ENCODE results near the gene PXDN. TPM values are rescaled to one million over a fixed set of nuclear protein-coding genes. Genes with fewer than 3 reads are reported as not detected.
"Not testable (repeated sequence)": the region's sequence is repeated elsewhere in the genome, so short reads cannot be mapped to it uniquely, and the experiment has no call there.

PXDN gene
- polyA plus RNA-seq, 1 donor = 60.6 TPM

DNA sequence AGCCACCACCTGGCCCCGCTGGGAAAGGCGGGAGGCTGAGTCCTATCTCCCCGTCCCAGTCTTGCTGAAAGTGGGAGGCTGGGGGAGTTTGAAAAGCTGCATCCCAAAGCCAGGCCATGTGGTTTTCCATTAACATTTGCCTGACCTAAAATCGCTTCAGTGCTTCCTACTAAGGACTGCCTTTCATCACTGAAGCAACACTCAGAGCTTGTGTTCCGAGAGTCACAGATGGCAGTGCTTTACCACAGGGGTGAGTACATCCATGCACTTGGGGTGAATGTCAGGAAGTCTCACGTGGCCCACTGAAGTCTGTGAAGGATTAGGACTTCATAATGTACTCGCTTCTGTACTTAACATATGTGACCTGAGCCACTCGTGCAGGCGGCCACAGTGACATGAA lies 43.3 kb downstream of the PXDN start:
- no peak for DNase-seq
- no peaks in the 10 kb centered on the region for H3K4me1 ChIP-seq (ENCODE audit: control insufficient read depth, insufficient read depth, low read length)
- H3K9me3 ChIP-seq (ENCODE audit: control insufficient read depth, low read depth, low read length) = no peaks in the 10 kb centered on the region
- no peaks in the 10 kb centered on the region for H3K27me3 ChIP-seq (ENCODE audit: control insufficient read depth, insufficient read depth, low read length)
- WGBS (ENCODE audit: insufficient coverage, low lambda C conversion rate) = no CpG with 5 or more reads among the region's 9 CpGs
- no peak overlapping the region for H3K4me3 ChIP-seq (ENCODE audit: low read length)
- H3K27ac ChIP-seq (ENCODE audit: low read length) = no peak overlapping the region
- no peaks in the 10 kb centered on the region for H3K36me3 ChIP-seq (ENCODE audit: control insufficient read depth, insufficient read depth, low read length)

DNA sequence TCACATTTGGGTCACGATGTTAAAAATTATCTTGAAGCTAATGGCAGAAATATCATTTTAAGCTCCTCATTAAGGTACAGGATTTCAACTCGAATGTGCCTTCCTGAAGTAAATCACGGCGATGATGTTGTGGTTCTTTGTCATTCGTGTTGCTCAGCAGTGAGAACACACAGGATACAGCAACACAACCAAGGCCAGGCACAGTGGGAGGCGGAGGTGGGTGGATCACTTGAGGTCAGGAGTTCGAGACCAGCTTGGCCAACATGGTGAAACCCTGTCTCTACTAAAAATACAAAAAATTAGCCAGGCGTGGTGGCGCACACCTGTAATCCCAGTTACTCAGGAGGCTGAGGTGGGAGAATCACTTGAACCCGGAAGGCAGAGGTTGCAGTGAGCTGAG lies 43.9 kb downstream of the PXDN start:
- not testable (repeated sequence) for H3K4me3 ChIP-seq (ENCODE audit: low read length); H3K36me3 ChIP-seq (ENCODE audit: control insufficient read depth, insufficient read depth, low read length); H3K9me3 ChIP-seq (ENCODE audit: control insufficient read depth, low read depth, low read length); DNase-seq; H3K27ac ChIP-seq (ENCODE audit: low read length); H3K27me3 ChIP-seq (ENCODE audit: control insufficient read depth, insufficient read depth, low read length); H3K4me1 ChIP-seq (ENCODE audit: control insufficient read depth, insufficient read depth, low read length)
- 80% methylated on average over 1 of the region's 10 CpGs for WGBS (ENCODE audit: insufficient coverage, low lambda C conversion rate)

DNA sequence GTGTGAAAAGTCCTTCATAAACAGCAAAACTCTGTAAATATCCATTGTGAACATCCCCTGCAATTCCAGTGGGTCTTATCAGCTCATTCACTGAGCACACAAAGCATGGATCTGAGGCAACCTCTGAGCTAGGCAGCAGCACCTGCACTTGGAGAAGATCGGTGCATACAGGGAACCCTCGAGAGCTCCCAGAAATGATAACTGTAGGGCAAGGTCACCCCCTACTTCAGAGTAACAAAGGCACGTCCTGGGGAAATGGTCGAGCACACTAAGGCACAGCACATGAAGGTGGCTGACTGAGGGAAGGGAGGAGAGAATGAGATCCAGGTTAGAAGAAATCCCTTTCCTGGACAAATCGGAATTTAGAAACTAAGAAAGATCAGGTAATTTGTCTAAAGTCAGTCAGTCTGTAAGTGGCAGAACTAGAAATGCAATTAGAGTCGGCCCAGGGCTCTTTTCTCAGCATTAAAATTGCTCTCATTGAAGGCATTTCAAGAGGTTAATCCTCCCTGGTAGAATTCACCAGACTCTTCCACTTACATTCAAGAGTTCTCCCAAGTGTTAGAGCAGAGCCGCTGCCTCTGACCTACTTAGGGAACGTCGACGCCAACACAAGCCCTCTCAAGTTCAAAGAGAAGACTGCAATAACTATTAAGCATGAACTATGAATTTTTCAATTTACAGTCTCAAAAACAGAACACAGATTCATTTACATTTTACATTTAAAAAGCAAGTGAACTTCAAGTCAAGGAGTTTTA lies 45.9 kb downstream of the PXDN start:
- no peak for DNase-seq
- no peak overlapping the region for H3K27ac ChIP-seq (ENCODE audit: low read length)
- no CpG with 5 or more reads among the region's 10 CpGs for WGBS (ENCODE audit: insufficient coverage, low lambda C conversion rate)

DNA sequence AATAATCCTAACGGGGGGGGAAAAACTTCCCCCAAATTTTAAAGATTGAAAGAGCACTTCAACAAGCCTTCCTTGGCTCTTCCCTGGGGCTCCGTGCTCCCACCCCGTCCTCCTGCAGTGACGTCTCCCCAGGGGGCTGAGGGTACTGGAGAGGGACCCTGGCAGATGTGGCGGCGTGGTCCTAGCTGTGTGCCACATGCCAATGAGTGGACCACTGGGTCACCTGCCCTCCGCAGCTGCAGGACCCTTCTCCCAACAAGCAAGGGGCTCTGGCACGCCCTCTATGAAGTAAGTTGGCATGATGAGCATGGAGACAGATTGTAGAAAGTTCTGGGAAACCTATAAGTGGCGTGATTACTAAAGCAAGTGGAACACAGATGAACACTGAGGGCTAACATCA lies 46.7 kb downstream of the PXDN start:
- Histone ChIP-seq H3K36me3 (ENCODE audit: control insufficient read depth, insufficient read depth, low read length) (peaks cover under 1% of the 10 kb centered on the region), H3K27ac (ENCODE audit: low read length) (no peak overlapping the region), H3K27me3 (ENCODE audit: control insufficient read depth, insufficient read depth, low read length) (no peaks in the 10 kb centered on the region), H3K4me1 (ENCODE audit: control insufficient read depth, insufficient read depth, low read length) (no peaks in the 10 kb centered on the region), H3K9me3 (ENCODE audit: control insufficient read depth, low read depth, low read length) (no peaks in the 10 kb centered on the region), H3K4me3 (ENCODE audit: low read length) (no peak overlapping the region)
- DNase-seq = no peak
- WGBS (ENCODE audit: insufficient coverage, low lambda C conversion rate) = no CpG with 5 or more reads among the region's 9 CpGs

More for the DNA sequence above, 45.9 kb downstream of the PXDN start:
- no peaks in the 10 kb centered on the region for H3K27me3 ChIP-seq (ENCODE audit: control insufficient read depth, insufficient read depth, low read length)
- H3K36me3 ChIP-seq (ENCODE audit: control insufficient read depth, insufficient read depth, low read length) = no peaks in the 10 kb centered on the region
- no peak overlapping the region for H3K4me3 ChIP-seq (ENCODE audit: low read length)
- no peaks in the 10 kb centered on the region for H3K9me3 ChIP-seq (ENCODE audit: control insufficient read depth, low read depth, low read length)
- H3K4me1 ChIP-seq (ENCODE audit: control insufficient read depth, insufficient read depth, low read length) = no peaks in the 10 kb centered on the region

DNA sequence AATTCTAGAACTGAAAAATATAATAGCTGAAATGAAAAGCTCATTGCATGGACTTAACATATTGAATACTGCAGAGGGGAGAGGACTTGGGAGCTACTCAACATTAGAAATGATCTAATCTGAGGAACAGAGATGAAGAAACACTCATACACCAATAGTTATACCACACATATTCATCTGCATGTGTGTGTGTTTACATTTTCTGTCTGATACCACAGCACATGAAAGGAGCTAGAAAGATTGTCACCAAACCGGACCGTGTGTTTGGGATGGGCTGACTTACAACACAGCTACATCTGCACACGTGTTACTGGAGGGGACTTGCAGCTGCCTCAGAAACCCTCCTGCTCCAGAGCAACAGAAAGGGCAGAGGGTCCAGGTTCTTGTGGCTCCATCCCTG lies 47.8 kb downstream of the PXDN start:
- DNase-seq = no peak
- no peak overlapping the region for H3K27ac ChIP-seq (ENCODE audit: low read length)
- H3K4me1 ChIP-seq (ENCODE audit: control insufficient read depth, insufficient read depth, low read length) = no peaks in the 10 kb centered on the region
- no peaks in the 10 kb centered on the region for H3K27me3 ChIP-seq (ENCODE audit: control insufficient read depth, insufficient read depth, low read length)
- H3K9me3 ChIP-seq (ENCODE audit: control insufficient read depth, low read depth, low read length) = no peaks in the 10 kb centered on the region
- H3K4me3 ChIP-seq (ENCODE audit: low read length) = no peak overlapping the region
- no CpG with 5 or more reads among the region's 3 CpGs for WGBS (ENCODE audit: insufficient coverage, low lambda C conversion rate)
- H3K36me3 ChIP-seq (ENCODE audit: control insufficient read depth, insufficient read depth, low read length) = peaks cover 3% of the 10 kb centered on the region

DNA sequence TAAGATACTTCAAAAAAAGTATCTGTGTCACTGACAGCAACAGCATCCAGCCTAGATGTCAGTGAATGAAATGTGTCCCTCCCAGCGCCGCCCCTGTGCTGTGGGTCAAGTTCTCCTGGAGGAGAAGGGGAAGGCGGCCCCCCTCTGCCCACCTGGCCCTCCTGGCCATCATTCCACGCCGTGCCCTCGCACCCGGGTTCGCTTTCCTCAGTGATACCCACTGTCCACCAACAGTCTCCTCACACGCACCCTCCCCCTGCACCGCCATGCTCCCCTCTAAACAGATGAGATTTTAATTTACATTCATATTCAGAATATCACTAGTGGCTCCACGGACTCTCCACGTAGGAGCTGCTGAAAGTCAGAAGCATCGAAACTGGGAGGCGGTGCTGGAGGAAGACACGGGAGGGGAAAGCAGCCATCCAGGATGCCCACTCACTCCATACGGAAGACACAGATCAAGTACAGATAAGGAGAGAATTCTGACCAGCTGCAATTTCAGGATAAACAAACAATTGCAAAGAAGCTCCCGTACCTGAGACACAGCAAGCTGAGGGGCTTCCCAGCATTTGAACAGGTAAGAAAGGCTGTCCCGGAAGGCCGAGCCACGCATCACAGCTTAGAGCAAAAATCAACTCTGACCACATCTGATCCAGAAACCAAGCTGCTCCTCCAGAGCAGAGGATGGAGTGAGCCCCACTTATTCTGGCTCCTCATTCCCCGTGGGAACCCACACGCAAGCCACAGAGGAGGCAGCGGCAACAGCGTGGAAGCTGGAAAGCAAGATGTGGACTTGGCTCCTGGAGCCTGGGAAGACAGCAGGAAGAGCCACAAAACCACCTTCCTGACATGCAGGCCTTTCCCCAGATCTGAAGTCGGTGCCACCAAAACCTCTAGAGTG lies 49.7 kb downstream of the PXDN start:
- WGBS (ENCODE audit: insufficient coverage, low lambda C conversion rate) = no CpG with 5 or more reads among the region's 25 CpGs
- no peak for DNase-seq
- no peaks in the 10 kb centered on the region for H3K27me3 ChIP-seq (ENCODE audit: control insufficient read depth, insufficient read depth, low read length)
- no peak overlapping the region for H3K27ac ChIP-seq (ENCODE audit: low read length)
- H3K36me3 ChIP-seq (ENCODE audit: control insufficient read depth, insufficient read depth, low read length) = peaks cover 3% of the 10 kb centered on the region
- no peak overlapping the region for H3K4me3 ChIP-seq (ENCODE audit: low read length)
- H3K4me1 ChIP-seq (ENCODE audit: control insufficient read depth, insufficient read depth, low read length) = no peaks in the 10 kb centered on the region
- no peaks in the 10 kb centered on the region for H3K9me3 ChIP-seq (ENCODE audit: control insufficient read depth, low read depth, low read length)

DNA sequence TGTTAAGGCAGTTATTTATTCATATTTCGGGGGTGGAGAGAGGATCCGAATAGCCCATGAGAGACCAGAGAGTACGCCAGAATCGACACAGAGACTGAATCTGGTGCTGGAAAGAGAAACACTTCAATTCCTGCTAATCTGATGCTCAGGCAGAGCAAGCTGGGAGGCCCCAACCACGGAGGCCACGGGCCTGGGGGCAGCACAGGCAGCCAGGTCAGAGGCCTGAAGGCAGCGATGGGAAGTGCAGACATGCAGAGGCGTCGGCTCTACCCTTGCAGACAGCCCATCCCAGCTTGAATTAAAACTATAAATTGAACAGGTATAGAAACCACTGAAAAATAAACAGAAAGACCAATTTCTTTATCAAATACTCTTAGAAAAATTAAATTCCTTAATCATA lies 50.6 kb downstream of the PXDN start:
- no peak overlapping the region for H3K27ac ChIP-seq (ENCODE audit: low read length)
- H3K4me1 ChIP-seq (ENCODE audit: control insufficient read depth, insufficient read depth, low read length) = no peaks in the 10 kb centered on the region
- no peaks in the 10 kb centered on the region for H3K27me3 ChIP-seq (ENCODE audit: control insufficient read depth, insufficient read depth, low read length)
- peaks cover 6% of the 10 kb centered on the region for H3K36me3 ChIP-seq (ENCODE audit: control insufficient read depth, insufficient read depth, low read length)
- DNase-seq = no peak
- H3K9me3 ChIP-seq (ENCODE audit: control insufficient read depth, low read depth, low read length) = no peaks in the 10 kb centered on the region
- no CpG with 5 or more reads among the region's 9 CpGs for WGBS (ENCODE audit: insufficient coverage, low lambda C conversion rate)
- no peak overlapping the region for H3K4me3 ChIP-seq (ENCODE audit: low read length)

DNA sequence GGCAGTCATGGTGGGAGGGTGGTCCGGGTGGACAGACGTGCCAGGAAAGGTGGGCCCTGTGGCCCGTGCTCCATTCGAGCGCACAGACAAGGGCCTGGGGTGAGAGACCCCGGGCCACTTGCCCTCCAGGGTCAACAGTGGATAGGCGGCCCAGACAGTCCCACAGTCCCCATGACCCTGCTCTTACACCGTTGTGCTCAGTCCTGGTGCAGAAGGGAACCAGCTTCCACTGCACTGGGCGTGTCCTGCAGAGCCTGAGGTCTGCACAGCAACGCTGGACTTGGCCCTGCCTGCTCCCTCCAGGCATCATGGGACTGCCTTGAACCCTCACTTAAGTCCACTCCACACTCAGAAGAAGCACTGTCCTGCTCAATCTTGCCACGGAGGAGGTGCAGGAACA lies 52.0 kb downstream of the PXDN start:
- H3K9me3 ChIP-seq (ENCODE audit: control insufficient read depth, low read depth, low read length) = no peaks in the 10 kb centered on the region
- WGBS (ENCODE audit: insufficient coverage, low lambda C conversion rate) = no CpG with 5 or more reads among the region's 11 CpGs
- H3K27ac ChIP-seq (ENCODE audit: low read length) = no peak overlapping the region
- no peak overlapping the region for H3K4me3 ChIP-seq (ENCODE audit: low read length)
- no peaks in the 10 kb centered on the region for H3K27me3 ChIP-seq (ENCODE audit: control insufficient read depth, insufficient read depth, low read length)
- no peak for DNase-seq
- no peaks in the 10 kb centered on the region for H3K4me1 ChIP-seq (ENCODE audit: control insufficient read depth, insufficient read depth, low read length)
- H3K36me3 ChIP-seq (ENCODE audit: control insufficient read depth, insufficient read depth, low read length) = peaks cover 8% of the 10 kb centered on the region

DNA sequence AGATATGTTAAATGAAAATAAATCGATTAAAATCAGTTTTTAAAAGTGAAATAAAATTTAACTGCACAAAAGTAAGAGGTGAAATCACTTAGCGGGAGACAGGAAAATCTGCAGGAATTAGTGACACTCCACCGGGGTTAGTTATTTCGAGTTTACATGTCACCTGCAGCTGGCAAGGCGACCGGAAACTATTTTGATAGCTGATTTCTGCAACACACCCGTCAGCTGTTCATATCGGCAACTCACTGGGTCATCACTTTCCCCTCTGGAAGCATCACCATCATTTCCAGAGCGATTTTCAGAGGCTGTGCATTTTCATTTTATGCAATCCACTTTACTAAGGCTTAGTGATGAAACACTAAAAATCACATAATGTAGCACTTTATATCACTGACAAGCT lies 52.9 kb downstream of the PXDN start:
- Histone ChIP-seq H3K9me3 (ENCODE audit: control insufficient read depth, low read depth, low read length) (no peaks in the 10 kb centered on the region), H3K27me3 (ENCODE audit: control insufficient read depth, insufficient read depth, low read length) (no peaks in the 10 kb centered on the region), H3K27ac (ENCODE audit: low read length) (no peak overlapping the region), H3K4me1 (ENCODE audit: control insufficient read depth, insufficient read depth, low read length) (no peaks in the 10 kb centered on the region), H3K4me3 (ENCODE audit: low read length) (no peak overlapping the region), H3K36me3 (ENCODE audit: control insufficient read depth, insufficient read depth, low read length) (peaks cover 14% of the 10 kb centered on the region)
- WGBS (ENCODE audit: insufficient coverage, low lambda C conversion rate) = 93% methylated on average over 2 of the region's 9 CpGs
- DNase-seq = no peak

DNA sequence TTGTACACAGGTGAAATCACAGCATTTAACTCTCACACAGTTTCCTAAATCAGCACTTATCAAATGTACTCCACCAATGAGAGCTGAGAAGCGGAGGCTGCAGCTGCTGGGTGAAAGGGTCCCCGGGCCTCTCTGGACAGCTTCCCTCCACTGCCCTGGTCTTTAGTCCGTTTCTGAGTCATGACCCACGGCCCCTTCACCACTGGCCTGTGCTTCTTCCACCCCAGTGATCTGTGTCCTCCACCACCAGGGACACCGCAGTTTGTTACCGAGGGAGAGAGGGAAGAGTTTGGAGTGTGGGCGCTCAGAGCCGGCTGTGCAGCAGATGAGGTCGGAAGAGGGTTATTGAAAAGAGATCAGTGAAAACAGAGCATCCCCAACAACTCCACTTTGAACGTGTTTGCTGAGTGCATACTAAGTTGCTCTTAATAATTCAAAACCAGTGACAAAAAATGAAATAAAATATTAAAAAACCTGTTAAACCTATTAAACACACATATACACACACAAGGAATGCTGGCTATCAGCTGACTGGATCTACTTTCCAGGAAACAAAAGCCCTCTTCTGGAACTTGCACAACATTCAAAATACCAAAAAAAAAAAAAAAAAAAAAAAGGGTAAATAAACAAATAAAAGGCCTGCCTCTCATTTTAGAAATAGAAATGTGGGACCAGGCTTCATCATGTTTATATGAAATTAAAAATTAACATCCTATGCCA lies 54.1 kb downstream of the PXDN start:
- no peak for DNase-seq
- Histone ChIP-seq H3K27ac (ENCODE audit: low read length) (no peak overlapping the region), H3K36me3 (ENCODE audit: control insufficient read depth, insufficient read depth, low read length) (peaks cover 14% of the 10 kb centered on the region), H3K27me3 (ENCODE audit: control insufficient read depth, insufficient read depth, low read length) (no peaks in the 10 kb centered on the region), H3K4me1 (ENCODE audit: control insufficient read depth, insufficient read depth, low read length) (no peaks in the 10 kb centered on the region), H3K4me3 (ENCODE audit: low read length) (no peak overlapping the region), H3K9me3 (ENCODE audit: control insufficient read depth, low read depth, low read length) (no peaks in the 10 kb centered on the region)
- 60% methylated on average over 1 of the region's 10 CpGs for WGBS (ENCODE audit: insufficient coverage, low lambda C conversion rate)
